HG03196 (cell line): ENCODE results near the gene ATXN7L1.
"Not testable (repeated sequence)": the region's sequence is repeated elsewhere in the genome, so short reads cannot be mapped to it uniquely, and the experiment has no call there.

Experiments
- ATAC-seq: cut with Tn5 transposase; IDR thresholded peaks from one replicate; pipeline ENCODE4 v1.9.1; 2021; ENCODE audit not compliant: unreplicated experiment

Gene ATXN7L1

GRCh38 chr7:105622106-105622731 lies 254.2 kb downstream of the ATXN7L1 start:
- ATAC-seq, result no peak

DNA sequence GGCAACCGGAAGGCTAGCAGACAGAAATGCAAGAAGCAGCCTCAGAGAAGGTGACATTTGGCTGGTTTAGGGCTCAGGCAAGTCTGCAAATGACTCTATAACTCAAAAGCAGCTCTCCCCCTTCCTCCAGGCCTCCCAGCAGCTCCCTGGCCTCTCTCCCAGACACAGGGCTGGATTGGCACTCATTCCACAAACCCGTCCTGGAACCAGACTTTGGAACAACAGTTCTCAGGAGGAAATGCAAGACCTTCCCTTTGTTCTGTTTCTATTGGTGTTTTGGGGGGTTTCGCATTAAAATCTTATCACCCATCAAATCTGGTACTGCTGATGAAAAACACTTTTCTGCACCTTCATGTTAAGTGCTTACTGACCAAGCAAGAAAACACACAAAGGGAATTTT lies 254.8 kb downstream of the ATXN7L1 start:
- no peak for ATAC-seq

DNA sequence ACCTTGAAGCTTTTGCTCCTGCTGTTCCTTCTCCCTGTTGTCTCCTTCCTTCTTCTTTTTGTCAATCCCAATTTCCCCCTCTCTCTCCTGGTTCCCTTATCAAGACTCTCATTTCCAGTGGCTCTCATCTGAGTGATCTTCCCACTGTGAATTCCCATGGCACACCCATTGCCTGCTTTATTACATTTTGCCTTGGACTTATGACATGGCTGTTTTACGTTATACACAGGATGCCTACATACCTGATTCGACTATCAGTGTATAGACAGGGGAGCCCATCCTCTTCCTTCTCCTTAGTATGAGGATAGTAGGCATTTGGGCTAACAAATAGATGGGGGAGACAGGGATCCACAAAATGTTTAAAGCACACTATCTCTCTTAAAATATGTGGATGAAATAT lies 255.2 kb downstream of the ATXN7L1 start:
- ATAC-seq, result no peak

DNA sequence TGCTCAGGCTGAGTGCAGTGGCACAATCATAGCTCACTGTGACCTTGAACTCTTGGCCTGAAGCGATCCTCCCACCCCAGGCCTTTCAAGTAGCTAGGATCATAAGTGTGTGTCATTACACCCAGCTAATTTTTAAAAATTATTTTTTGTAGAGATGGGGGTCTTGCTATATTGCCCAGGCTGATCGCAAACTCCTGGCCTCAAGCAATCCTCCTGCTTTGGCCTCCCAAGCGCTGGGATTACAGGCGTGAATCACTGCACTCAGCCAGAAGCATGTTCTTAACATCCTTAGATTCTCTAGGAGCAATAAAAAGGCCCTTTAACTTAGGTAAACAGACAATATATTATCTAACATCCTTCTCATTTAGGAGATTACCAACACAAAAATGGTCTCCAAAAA lies 256.8 kb downstream of the ATXN7L1 start:
- no peak for ATAC-seq

- ATAC-seq, result no peak
Observed at GRCh38 chr7:105618016-105618296, 258.4 kb downstream of the ATXN7L1 start.

DNA sequence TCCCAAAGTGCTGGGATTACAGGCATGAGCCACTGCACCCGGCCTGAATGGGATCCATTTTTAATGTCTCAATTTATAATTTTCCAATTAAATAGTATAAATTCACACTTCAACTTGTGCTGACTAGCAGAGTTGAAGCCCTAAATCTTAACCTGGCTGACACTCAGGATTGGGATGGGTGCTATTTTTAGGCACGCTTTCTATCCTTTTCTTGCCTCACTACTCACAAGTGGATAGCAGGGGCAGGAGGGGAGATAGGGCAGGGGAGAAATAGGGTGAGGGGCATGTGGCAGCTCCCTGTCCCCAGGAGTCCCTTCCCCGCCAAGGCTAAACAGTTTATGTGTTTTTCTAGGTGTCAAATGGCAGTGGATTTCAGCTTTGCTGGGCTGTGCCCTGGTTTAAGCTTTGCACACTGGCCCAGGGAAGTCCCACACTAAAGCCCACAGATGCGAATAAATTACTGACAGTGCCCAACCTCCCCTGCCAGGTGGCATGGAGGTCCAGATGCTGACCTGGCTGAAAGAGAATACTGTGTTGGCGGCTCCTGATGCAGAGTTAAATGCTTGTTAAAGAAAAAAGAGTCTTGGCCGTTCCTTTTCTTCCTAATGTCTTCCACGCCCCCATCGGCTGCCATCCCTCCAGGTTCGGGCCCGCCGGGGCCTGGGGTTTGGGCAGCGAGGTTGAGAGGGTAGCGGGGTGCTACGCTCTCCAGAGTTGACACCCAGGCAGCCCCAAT lies 259.0 kb downstream of the ATXN7L1 start:
- ATAC-seq, result no peak

GRCh38 chr7:105614341-105614840 lies 262.0 kb downstream of the ATXN7L1 start:
- ATAC-seq, result no peak

- no peak for ATAC-seq
Observed at GRCh38 chr7:105613611-105614330, 262.6 kb downstream of the ATXN7L1 start.

GRCh38 chr7:105612806-105613205 lies 263.6 kb downstream of the ATXN7L1 start:
- no peak for ATAC-seq

GRCh38 chr7:105611856-105612775 lies 264.3 kb downstream of the ATXN7L1 start:
- no peak for ATAC-seq

DNA sequence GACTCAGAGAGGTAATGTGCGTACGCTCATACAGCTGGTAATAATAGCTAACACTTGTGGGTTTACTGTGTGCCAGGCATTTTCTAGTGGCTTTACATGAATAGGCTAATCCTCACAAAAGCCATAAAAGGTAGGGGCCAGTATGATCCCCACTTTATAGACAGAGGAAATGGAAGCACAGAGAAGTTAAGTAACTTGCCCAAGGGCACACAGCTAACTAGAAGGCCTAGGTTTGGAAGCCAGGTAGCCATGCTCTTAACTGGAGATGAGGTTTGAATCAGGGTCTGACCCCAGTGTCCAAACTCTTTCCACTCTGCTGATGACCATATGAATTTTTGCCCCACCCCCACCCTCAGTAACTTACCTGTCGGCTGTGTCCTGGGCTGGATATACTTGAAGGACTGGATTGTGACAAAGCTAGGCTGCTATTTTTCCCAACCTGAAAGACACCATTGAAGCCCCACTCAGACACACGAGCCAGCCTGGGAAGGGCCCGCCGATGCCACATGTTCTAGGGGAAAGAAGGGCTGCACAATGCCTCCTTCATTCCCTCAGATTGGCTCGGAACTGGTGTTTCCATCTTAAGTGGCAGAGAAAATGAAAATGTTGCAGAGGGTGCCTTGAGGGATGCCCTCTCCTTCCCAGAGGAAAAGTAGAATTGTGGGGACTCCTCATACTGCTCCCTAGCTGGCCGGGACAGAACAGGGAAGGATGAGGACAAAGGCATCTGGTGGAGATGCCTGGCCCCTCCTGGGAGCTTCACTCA lies 266.1 kb downstream of the ATXN7L1 start:
- ATAC-seq, result no peak

GRCh38 chr7:105602325-105603305 lies 273.8 kb downstream of the ATXN7L1 start:
- ATAC-seq, result no peak

DNA sequence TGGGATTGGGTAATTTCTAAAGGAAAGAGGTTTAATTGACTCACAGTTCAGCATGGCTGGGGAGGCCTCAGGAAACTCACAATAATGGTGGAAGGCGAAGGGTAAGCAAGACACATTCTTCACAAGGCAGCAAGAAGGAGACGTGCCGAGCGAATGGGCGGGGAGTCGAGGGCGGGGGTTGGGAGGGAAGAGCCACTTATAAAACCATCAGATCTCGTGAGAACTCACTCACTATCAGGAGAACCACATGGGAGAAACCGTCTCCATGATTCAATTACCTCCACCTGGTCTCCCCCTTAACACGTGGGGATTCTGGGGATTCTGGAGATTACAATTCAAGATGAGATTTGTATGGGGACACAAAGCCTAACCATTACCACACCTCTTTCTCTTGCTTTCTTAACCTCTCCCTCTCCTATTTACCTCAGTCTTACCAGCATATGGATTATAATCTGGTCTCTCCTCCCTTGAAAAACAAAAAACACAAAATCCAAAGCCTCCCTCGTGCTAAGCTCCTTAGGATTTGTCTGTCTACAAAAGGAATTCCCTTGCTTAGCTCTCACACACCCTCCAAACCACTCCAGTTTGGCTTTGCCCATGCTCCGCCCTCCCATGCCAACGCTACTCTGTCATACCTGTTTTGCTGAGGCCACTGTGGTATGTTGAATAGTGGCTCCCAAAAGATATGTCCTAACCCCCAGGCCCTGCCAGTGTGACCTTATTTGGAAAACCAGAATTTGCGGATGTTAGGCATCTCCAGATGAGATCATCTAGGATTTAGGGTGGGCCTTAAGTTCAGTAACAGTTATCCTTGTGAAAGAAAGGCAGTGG lies 275.5 kb downstream of the ATXN7L1 start:
- no peak for ATAC-seq

GRCh38 chr7:105599551-105599950 lies 276.8 kb downstream of the ATXN7L1 start:
- ATAC-seq, result no peak

DNA sequence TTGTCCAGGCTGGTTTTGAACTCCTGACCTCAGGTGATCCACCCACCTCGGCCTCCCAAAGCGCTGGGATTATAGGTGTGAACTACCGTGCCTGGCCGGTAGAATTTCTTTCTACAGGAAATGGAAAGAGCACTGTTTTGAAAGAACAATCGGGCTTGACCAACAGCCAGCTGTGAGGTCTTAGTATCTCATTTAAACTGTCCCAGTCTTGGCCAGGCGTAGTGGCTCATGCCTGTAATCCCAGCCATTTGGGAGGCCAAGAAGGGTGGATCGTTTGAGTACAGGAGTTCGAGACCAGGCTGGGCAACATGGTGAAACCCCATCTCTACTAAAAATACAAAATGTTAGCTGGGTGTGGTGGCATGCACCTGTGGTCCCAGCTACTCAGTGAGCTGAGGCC lies 277.3 kb downstream of the ATXN7L1 start:
- not testable (repeated sequence) for ATAC-seq

DNA sequence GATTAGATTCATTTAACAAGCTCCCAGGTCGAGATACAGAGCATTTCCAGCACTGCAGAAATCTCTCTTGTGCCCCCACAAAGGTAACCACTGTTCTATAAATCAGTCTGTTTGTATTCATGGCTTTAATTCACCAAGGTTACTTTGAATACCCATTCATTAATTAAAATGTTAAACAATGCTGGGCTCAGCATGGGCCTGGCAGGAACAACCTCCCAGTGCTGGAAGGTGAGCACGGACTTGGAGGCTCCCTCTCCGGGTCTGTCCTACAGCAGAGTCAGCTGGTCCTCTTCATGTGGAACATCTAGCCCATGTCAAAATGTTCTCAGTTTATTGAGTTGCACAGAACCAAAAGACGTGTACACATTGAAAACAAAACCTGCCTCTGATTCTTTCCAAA lies 279.5 kb downstream of the ATXN7L1 start:
- ATAC-seq, result no peak

- no peak for ATAC-seq
Observed at GRCh38 chr7:105594034-105594433, 282.4 kb downstream of the ATXN7L1 start.

DNA sequence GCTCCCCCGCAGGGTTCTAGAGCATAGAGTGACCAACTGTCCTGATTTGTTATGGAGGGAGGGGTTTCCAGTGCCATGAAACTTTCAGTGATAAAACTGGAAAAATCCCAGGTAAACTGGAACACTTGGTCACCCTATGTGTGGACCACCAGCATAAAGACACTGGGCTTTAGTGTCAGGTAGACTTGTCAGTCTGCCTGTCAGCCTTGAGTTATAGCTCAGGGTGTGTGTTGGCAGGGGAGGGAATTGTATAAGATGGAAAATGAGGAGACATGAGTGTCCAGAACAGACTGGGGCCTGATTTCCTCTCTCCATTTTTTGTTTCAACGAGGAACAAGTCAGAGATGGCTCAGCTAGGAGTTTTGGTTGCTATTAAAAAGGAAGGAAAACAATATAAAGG lies 284.9 kb downstream of the ATXN7L1 start:
- no peak for ATAC-seq
